ENCODE data around the gene FOXB2. TPM values are rescaled to one million over a fixed set of nuclear protein-coding genes. Genes with fewer than 3 reads are reported as not detected.

The FOXB2 gene
- total and polyA plus RNA-seq, 7 donors: 0.18 TPM; not detected in 6

GRCh38 chr9:77014597-77015263, 4.7 kb upstream of the FOXB2 start:
- Histone ChIP-seq H3K36me3 (ENCODE audit: insufficient read depth in 1 of 2, low read depth in 1 of 2) (no peaks in the 10 kb centered on the region), H3K9me3 (no peaks in the 10 kb centered on the region), H3K27ac (no peak overlapping the region), H3K4me1 (peaks cover 26% of the 10 kb centered on the region), H3K4me3 (no peak overlapping the region), H3K27me3 (ENCODE audit: insufficient read depth in 3 of 3, low read length in 2 of 3) (peaks cover 12 to 99% (median 71%) of the 10 kb centered on the region in 3 donors)
- DNase-seq: no peak
- no peak for ATAC-seq
- 4% methylated on average over 38 of the region's 38 CpGs for WGBS, 3 donors
- TF ChIP-seq CTCF (IDR thresholded peaks at IDR 0.05): no peak
- intact Hi-C loops (cut with DNase I): loop anchor here in 1 of 2 donors (10.0 kb wide), 1 partner anchor 210 kb away; no protein-coding TSS in a partner anchor

- peaks cover 8 to 97% (median 74%) of the 10 kb centered on the region in 3 donors for H3K27me3 ChIP-seq (ENCODE audit: insufficient read depth in 3 of 3, low read length in 2 of 3)
- H3K4me3 ChIP-seq: peak overlapping the region; percentile 57
- no peaks in the 10 kb centered on the region for H3K9me3 ChIP-seq
- ATAC-seq (no peak), DNase-seq (no peak)
- H3K4me1 ChIP-seq: peaks cover 28% of the 10 kb centered on the region
- H3K27ac ChIP-seq: no peak overlapping the region
- 3 to 4% (median 3%) methylated on average over 31 of the region's 31 CpGs for WGBS, 3 donors
- no peak for TF ChIP-seq CTCF (IDR thresholded peaks at IDR 0.05)
- H3K36me3 ChIP-seq (ENCODE audit: insufficient read depth in 1 of 2, low read depth in 1 of 2): no peaks in the 10 kb centered on the region
- intact Hi-C loops (cut with DNase I): loop anchor here in 1 of 2 donors (10.0 kb wide), 1 partner anchor 211 kb away; no protein-coding TSS in a partner anchor
Observed at GRCh38 chr9:77015327-77016048, 4.0 kb upstream of the FOXB2 start.

GRCh38 chr9:77016121-77016525, 3.3 kb upstream of the FOXB2 start:
- Histone ChIP-seq H3K36me3 (ENCODE audit: insufficient read depth in 1 of 2, low read depth in 1 of 2) (no peaks in the 10 kb centered on the region), H3K27ac (no peak overlapping the region), H3K4me1 (peaks cover 34% of the 10 kb centered on the region), H3K4me3 (peak overlapping the region; percentile 57), H3K27me3 (ENCODE audit: insufficient read depth in 3 of 3, low read length in 2 of 3) (peaks cover 2 to 98% (median 77%) of the 10 kb centered on the region in 3 donors), H3K9me3 (no peaks in the 10 kb centered on the region)
- ATAC-seq (peak in 1 of 4 donors; percentile 32), DNase-seq (no peak)
- WGBS, 3 donors: 2 to 3% (median 3%) methylated on average over 30 to 37 of the region's 37 CpGs
- no peak for TF ChIP-seq CTCF (IDR thresholded peaks at IDR 0.05)
- intact Hi-C loops (cut with DNase I): loop anchor here in 1 of 2 donors (10.0 kb wide), 1 partner anchor 211 kb away; no protein-coding TSS in a partner anchor

- Histone ChIP-seq H3K27ac (no peak overlapping the region), H3K36me3 (ENCODE audit: insufficient read depth in 1 of 2, low read depth in 1 of 2) (no peaks in the 10 kb centered on the region), H3K4me3 (peak overlapping the region; percentile 57), H3K27me3 (ENCODE audit: insufficient read depth in 3 of 3, low read length in 2 of 3) (peaks cover 2 to 98% (median 81%) of the 10 kb centered on the region in 3 donors), H3K9me3 (no peaks in the 10 kb centered on the region), H3K4me1 (peaks cover 35% of the 10 kb centered on the region)
- intact Hi-C loops (cut with DNase I): loop anchor here in 1 of 2 donors (10.0 kb wide), 1 partner anchor 212 kb away; no protein-coding TSS in a partner anchor
- ATAC-seq (no peak), DNase-seq (no peak)
- TF ChIP-seq CTCF (IDR thresholded peaks at IDR 0.05): no peak
- 16 to 19% (median 19%) methylated on average over 46 to 47 of the region's 47 CpGs for WGBS, 3 donors
Observed at GRCh38 chr9:77016526-77017504, 2.6 kb upstream of the FOXB2 start.
